Heart left ventricle (tissue), 13 donors: Measurements from ENCODE around the gene TMEM165.

Experiments used
- CTCF ChIP-seq, 12 donors: fragments of 200-600 bp; sonication (generic) in 4 of 12; IDR thresholded peaks; one replicate each; pipeline versions ENCODE4 v1.5.0 to v1.8.0; 2018 to 2022; ENCODE audit warnings: antibody characterized with exemption in 12 of 12, mild to moderate bottlenecking in 5 of 12
- POLR2A ChIP-seq, 2 donors: fragments of 450-650 bp; IDR thresholded peaks; one replicate each; pipeline ENCODE4 v1.6.1; 2017; ENCODE audit warnings: antibody characterized with exemption in 2 of 2, mild to moderate bottlenecking in 2 of 2, moderate library complexity in 2 of 2
- donor health status: ischemic (EF 13 %, LVEDD 7.1; RV severe dilation, severe dysfunction).
- donor health status: DM: no; HTN: yes; CAD: no.
- donor health status: DM: no; HTN: no; CAD: no.
- donor health status: ischemic (EF 25% LVEDD 6.9; RV normal size, moderate dysfunction).
- donor health status: ischemic (EF 25% LVEDD 5.7; RV mildly dilated, moderate dysfunction).
- donor health status: ischemic (EF 35%, LVEDD 5.7; RV mildly dilated, moderate dysfunction).
- donor health status: nonischemic (EF 11% LVEDD 7.7; RV severe dilation, severe dysfunction).
- donor health status: DM: yes; HTN: yes; CAD: no.
- donor health status: PGD.
- donor health status: ischemic (EF 29% LVEDD 5.4; RV normal size, mild dysfunction).
- donor health status: nonischemic (EF 23%, LVEDD 6.1; RV moderate dilation, normal function).

GRCh38 chr4:55369968-55370367 lies 25.8 kb upstream of the TMEM165 start:
- TF ChIP-seq CTCF (IDR thresholded peaks at IDR 0.05) (no peak), POLR2A (IDR thresholded peaks at IDR 0.05) (no peak)
